Measurements from ENCODE around the gene PTRH2. TPM values are rescaled to one million over a fixed set of nuclear protein-coding genes. Genes with fewer than 3 reads are reported as not detected.
"Not testable (repeated sequence)": the region's sequence is repeated elsewhere in the genome, so short reads cannot be mapped to it uniquely, and the experiment has no call there.

Gene PTRH2
- total RNA-seq, result 26.2 and 41.1 TPM in 2 replicates

DNA sequence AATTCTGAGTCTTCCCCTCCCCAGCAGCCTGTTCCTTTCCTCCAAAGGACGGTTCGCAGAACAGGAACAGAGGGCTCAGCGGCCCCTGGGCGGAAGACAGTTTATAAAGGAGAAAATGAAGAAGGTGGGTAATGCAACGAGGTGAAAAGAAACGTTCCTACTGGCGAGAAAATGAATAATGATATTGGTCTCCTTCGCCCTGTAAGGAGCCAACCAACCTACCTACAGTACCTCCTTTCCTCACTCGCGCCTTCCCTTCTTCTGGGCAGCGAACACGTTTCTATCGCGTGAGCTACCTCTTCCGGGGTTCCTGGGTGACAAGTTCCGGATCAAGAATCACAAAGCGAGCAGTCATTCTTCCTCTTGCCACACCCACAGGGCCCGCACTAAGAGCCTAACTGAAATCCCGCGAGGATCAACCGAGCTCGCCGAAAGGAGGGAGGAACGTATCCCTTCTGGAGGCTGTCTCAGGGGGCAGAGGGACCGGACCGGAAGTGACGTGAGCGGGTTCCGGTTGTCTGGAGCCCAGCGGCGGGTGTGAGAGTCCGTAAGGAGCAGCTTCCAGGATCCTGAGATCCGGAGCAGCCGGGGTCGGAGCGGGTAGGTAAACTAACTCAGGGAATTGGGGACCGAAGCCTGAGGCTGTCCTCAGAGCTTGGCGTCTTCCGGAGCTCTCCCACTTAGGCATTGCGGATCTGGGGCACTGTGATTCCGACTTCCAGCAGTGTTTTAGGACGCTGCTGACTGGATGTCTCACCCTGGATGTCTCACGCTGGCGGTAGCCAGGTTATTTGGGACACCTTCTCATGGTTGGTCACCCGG lies at the start of gene PTRH2, which contains the start of gene VMP1:
Gene PTRH2, minus strand, starts transcription at position 282 of the 822 bp plus-strand sequence. CDS start 9,452 bp downstream, outside the sequence.
Gene VMP1, plus strand, starts transcription at position 506 of the 822 bp plus-strand sequence. CDS start 23,793 bp downstream, outside the sequence.
- DNase-seq (ENCODE audit: low read depth in 2 of 2), result peak; percentile 98 to 100

DNA sequence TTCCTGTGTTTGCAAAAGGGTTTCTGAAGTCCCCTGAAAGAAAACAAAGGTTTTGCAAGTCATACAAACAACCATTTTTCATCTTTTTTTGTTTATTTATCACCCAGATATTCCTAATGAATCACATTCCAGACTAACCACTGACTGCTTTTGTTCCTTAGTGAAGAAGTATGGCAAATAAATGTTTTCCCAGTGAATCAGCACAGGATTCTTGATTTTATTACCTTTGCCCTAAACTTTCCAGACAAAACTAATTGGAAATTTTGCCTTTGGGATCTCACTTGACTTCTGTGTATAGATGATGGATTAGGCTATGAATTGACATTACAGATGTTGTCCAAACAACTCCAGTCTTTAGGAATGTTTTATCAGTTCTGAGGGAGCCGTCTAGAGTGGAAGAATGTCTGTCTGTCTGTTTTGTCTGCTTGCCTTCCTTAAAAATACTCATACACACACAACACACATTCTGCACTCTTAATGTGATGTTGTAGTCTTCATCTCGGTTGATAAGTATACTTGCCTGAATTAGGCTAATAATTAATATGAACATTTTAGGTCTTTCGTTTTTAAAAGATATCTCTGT lies 49.1 kb upstream of the PTRH2 start:
- peak; percentile 65 to 92 for DNase-seq (ENCODE audit: low read depth in 2 of 2)

DNA sequence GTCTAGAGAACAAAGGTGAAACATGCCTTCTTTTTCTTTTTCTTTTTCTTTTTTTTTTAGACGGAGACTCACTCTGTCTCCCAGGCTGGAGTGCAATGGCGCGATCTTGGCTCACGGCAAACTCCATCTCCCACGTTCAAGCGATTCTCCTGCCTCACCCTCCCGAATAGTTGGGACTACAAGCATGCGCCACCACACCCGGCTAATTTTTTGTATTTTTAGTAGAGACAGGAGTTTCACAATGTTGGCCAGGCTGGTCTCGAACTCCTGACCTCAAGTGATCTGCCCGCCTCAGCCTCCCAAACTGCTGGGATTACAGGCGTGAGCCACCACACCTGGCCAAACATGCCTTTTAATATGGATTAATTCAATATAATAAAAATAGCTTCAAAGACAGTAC lies 47.8 kb upstream of the PTRH2 start:
- not testable (repeated sequence) for DNase-seq (ENCODE audit: low read depth in 2 of 2)

DNA sequence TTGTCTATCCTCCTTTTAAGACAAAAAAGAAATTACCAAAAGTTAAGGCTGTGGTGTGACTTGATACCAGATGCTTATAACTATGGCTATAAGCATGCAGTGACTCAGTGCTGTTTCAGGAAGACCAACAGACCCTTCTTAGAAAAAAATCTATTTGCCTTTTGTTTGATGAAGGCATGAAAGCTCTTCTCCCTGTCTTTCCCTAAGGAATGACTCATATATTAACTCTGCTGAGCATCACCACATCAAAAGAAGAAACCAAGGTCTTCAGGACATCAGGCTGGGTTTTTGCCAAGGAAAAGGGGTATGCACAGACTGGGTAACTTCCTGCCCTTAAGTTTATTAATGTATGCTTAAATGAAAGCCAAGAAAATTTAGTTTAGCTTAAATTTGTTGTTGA lies 47.3 kb upstream of the PTRH2 start:
- DNase-seq (ENCODE audit: low read depth in 2 of 2), result peak; percentile 29 to 96

GRCh38 chr17:59753522-59754467 lies 46.6 kb upstream of the PTRH2 start:
- peak; percentile 92 to 93 for DNase-seq (ENCODE audit: low read depth in 2 of 2)

DNA sequence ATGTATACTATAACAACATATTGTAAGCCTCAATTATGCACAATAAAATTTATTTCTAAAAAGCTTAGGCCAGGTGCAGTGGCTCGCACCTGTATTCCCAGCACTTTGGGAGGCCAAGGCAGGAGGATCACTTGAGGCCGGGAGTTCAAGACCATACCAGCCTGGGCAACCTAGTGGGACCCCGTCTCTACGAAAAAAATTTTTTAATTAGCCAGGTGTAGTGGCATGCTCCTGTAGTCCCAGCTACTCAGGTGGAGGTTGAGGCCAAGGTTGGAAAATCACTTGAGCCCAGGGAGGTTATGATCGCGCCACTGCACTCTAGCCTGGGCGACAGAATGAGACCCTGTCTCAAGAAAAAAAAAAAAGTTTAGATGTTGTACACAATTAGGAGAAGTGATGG lies 45.7 kb upstream of the PTRH2 start:
- no peak for DNase-seq (ENCODE audit: low read depth in 2 of 2)

- no peak for DNase-seq (ENCODE audit: low read depth in 2 of 2)
Measured at GRCh38 chr17:59752446-59752845, 45.2 kb upstream of the PTRH2 start.

DNA sequence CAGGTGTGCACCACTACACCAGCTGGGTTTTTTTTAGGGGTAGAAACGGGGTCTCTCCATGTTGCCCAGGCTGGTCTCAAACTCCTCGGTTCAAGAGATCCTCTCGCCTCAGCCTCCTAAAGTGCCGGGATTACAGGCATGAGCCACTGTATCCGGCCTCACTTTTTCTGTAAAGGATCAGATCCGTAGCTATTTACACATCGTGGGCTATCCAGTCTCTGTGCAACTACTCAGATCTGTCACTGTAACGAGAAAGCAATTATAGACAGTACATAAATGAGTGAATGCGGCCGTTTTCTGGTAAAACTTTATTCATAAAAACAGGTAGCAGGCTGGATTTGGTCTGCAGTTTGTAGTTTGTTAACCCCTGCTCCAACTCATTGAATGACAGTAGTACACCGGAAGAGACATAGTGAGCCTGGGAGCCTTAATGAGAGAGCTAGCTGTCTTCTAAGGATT lies 44.8 kb upstream of the PTRH2 start:
- no peak for DNase-seq (ENCODE audit: low read depth in 2 of 2)

DNA sequence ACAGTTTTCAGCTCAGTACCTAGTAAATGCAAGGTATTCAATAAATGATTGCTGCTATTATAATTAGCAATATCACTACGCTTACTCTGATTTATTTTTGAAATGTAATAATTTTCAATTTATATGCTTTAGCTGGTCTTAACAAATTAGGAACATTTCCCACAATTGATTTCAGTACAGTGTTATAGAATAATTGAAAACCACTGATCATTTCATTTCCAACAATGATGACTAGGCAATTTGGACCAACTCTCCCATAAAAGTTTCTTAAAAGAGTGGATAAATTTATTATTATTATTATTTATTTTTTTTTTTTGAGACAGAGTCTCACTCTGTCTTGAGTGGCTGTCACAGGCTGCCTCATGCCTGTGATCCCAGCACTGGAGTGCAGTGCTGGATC lies 41.4 kb upstream of the PTRH2 start:
- DNase-seq (ENCODE audit: low read depth in 2 of 2), result no peak

- peak; percentile 72 to 74 for DNase-seq (ENCODE audit: low read depth in 2 of 2)
Measured at GRCh38 chr17:59746849-59747445, 39.7 kb upstream of the PTRH2 start.

- DNase-seq (ENCODE audit: low read depth in 2 of 2), result no peak
Measured at GRCh38 chr17:59745040-59745439, 37.8 kb upstream of the PTRH2 start.

- no peak for DNase-seq (ENCODE audit: low read depth in 2 of 2)
Measured at GRCh38 chr17:59743842-59744241, 36.6 kb upstream of the PTRH2 start.

DNA sequence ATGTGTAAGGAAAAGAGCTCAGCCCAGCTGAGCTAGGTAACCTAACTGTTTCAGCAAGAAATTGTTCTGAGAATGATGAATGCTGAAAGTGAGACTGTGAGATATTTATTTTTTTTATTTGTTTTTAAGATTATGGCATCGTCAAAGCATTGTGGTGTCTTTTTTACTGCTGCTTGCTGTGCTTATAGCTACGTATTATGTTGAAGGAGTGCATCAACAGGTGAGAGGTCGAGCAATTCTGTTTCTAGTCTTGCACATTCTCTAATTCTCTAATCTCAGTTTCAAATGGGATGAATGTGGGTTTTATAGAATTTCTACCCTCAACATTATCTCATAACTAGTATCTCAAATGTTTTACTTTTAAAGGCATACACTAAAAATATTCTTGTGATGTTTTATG lies 30.1 kb upstream of the PTRH2 start:
- no peak for DNase-seq (ENCODE audit: low read depth in 2 of 2)

DNA sequence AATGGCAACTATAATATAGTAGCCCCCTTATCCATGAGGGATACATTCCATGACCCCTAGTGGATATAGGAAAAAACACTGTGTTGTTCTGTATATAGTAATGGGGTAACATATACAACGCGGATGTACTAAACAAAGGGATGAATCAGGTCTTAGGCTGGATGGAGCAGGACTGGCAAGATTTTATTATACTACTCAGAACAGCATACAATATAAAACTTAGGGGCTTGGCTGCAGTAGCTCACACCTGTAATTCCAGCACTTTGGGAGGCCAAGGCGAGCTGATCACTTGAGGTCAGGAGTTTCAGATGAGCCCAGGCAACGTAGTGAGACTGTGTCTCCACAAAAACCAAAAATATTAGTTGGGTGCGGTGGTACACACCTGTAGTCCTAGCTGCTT lies 27.0 kb upstream of the PTRH2 start:
- DNase-seq (ENCODE audit: low read depth in 2 of 2), result no peak

GRCh38 chr17:59733697-59734096 lies 26.5 kb upstream of the PTRH2 start:
- no peak for DNase-seq (ENCODE audit: low read depth in 2 of 2)

- DNase-seq (ENCODE audit: low read depth in 2 of 2), result no peak
Measured at GRCh38 chr17:59730268-59730834, 23.1 kb upstream of the PTRH2 start.

- no peak for DNase-seq (ENCODE audit: low read depth in 2 of 2)
Measured at GRCh38 chr17:59727817-59728533, 20.7 kb upstream of the PTRH2 start.

DNA sequence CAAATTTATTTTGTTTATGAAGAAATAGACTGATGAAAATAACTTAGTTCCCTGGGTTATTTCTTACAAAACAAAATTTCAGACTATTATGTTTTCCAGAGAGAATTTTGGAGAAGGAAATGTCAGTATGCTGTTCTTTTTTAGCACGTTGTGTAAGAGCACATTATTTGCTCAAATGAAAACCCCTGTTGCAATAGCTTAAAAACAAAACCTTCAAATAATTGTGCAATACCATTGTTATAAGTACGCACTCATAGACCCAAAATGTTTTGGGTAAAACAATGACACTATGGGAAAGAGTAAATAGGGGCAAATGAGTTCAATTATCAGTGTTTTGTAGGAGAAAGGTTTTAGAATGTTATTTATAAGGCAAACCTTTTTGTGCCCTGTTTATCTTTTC lies 18.5 kb upstream of the PTRH2 start:
- DNase-seq (ENCODE audit: low read depth in 2 of 2), result peak in 1 of 2 donors; percentile 52

- DNase-seq (ENCODE audit: low read depth in 2 of 2), result no peak
Measured at GRCh38 chr17:59723607-59724006, 16.4 kb upstream of the PTRH2 start.

- DNase-seq (ENCODE audit: low read depth in 2 of 2), result no peak
Measured at GRCh38 chr17:59723041-59723440, 15.8 kb upstream of the PTRH2 start.
